HepG2 (cell line): ENCODE measurements around the gene OR2B2. TPM values are rescaled to one million over a fixed set of nuclear protein-coding genes. Genes with fewer than 3 reads are reported as not detected.

Experiments used
- BCL6 ChIP-seq: IDR thresholded peaks from 2 replicates; pipeline ENCODE4 v1.6.1; 2016; ENCODE audit warnings: missing genetic modification reagents, missing compliant biosample characterization
- HES4 ChIP-seq: sonication (generic); formaldehyde crosslinking; IDR thresholded peaks from 2 replicates; pipeline ENCODE4 v1.9.0; 2021; ENCODE audit warnings: mild to moderate bottlenecking, missing genetic modification reagents, borderline replicate concordance
- MAFG ChIP-seq: sonication (generic); formaldehyde crosslinking; IDR thresholded peaks from 2 replicates; pipeline ENCODE4 v1.5.1; 2020; ENCODE audit warnings: mild to moderate bottlenecking, missing genetic modification reagents
- MBNL3 ChIP-seq: fragments of 250-450 bp; sonication (Bioruptor Pico); conservative IDR thresholded peaks from 2 replicates; pipeline ENCODE4 v1.8.0; 2022; ENCODE audit warnings: mild to moderate bottlenecking, inconsistent platforms
- MED13 ChIP-seq: sonication (generic); formaldehyde crosslinking; IDR thresholded peaks from 2 replicates; pipeline ENCODE4 v1.5.0; 2020; ENCODE audit warnings: missing genetic modification reagents
- MLXIP ChIP-seq: sonication (generic); formaldehyde crosslinking; IDR thresholded peaks from 2 replicates; pipeline ENCODE4 v1.9.0; 2021; ENCODE audit warnings: missing genetic modification reagents, borderline replicate concordance
- MTA1 ChIP-seq: sonication (generic); formaldehyde crosslinking; IDR thresholded peaks from 2 replicates; pipeline ENCODE4 v1.4.0; 2020; ENCODE audit warnings: missing genetic modification reagents, mild to moderate bottlenecking, borderline replicate concordance
- NRL ChIP-seq: sonication (generic); formaldehyde crosslinking; IDR thresholded peaks from 2 replicates; pipeline ENCODE4 v1.5.0; 2020; ENCODE audit warnings: missing genetic modification reagents, mild to moderate bottlenecking, moderate library complexity, borderline replicate concordance
- POLR2AphosphoS5 ChIP-seq: IDR thresholded peaks from 2 replicates; pipeline ENCODE4 v1.6.1; 2012; ENCODE audit warnings: low read depth, low read length
- RFX1 ChIP-seq: fragments of 450-650 bp; IDR thresholded peaks from 2 replicates; pipeline ENCODE4 v1.6.1; 2017
- SNAPC4 ChIP-seq: sonication (generic); formaldehyde crosslinking; IDR thresholded peaks from 2 replicates; pipeline ENCODE4 v1.4.0; 2020; ENCODE audit warnings: mild to moderate bottlenecking, missing genetic modification reagents
- SNRNP70 ChIP-seq: fragments of 200-400 bp; formaldehyde crosslinking; IDR thresholded peaks from 2 replicates; pipeline ENCODE4 v1.6.1; 2017; ENCODE audit warnings: mild to moderate bottlenecking, low read depth, low read length, moderate library complexity
- SOX5 ChIP-seq: IDR thresholded peaks from 2 replicates; pipeline ENCODE4 v1.6.1; 2016; ENCODE audit warnings: borderline replicate concordance
- ZFY ChIP-seq: sonication (generic); formaldehyde crosslinking; IDR thresholded peaks from 2 replicates; pipeline ENCODE4 v1.4.0; 2020; ENCODE audit warnings: missing genetic modification reagents
- ZGPAT ChIP-seq: IDR thresholded peaks from 2 replicates; pipeline ENCODE4 v1.6.1; 2016; ENCODE audit warnings: mild to moderate bottlenecking
- ZNF430 ChIP-seq: sonication (generic); formaldehyde crosslinking; IDR thresholded peaks from 2 replicates; pipeline ENCODE4 v1.9.0; 2021; ENCODE audit warnings: mild to moderate bottlenecking, missing genetic modification reagents
- ZNF768 ChIP-seq: sonication (generic); formaldehyde crosslinking; IDR thresholded peaks from 2 replicates; pipeline ENCODE4 v1.4.0; 2020; ENCODE audit warnings: missing genetic modification reagents
- polyA plus RNA-seq, 8 experiments: library from polyadenylated mRNA; depleted of rRNA in 3 of 8; stranded (reverse) in 7 of 8; unstranded in 1 of 8; fragments of >200 nt; fragmentation: Illumina TruSeq in 4 of 8; extraction: Trizol in 4 of 8; gene quantifications; 2 replicates each; pipeline versions ENCODE4 v1.2.1 to v1.2.3, GENCODE V29; 2011 to 2016; ENCODE audit warnings: low read depth in 4 of 8, missing spikeins in 1 of 8, mixed read lengths in 1 of 8; ENCODE audit not compliant: insufficient read depth in 1 of 8
- total RNA-seq, 5 experiments: library from RNA; depleted of rRNA; stranded (reverse); fragments of >200 nt; fragmentation: Illumina TruSeq; extraction: Trizol; gene quantifications; 2 replicates each; pipeline ENCODE4 v1.2.3, GENCODE V29; 2016; ENCODE audit warnings: low read depth in 1 of 5

The OR2B2 gene
- total and polyA plus RNA-seq, 2 of the 13 experiments (the other 11 are each of a cell fraction or from before 2014, with no cell fraction given) = not detected

- TF ChIP-seq MLXIP (CRISPR knock-in tag) (peak; percentile 85; the same call in 1 of the 2 replicates), MAFG (CRISPR knock-in tag) (no peak), ZFY (CRISPR knock-in tag) (peak; percentile 95), SNAPC4 (CRISPR knock-in tag) (peak; percentile 97), BCL6 (CRISPR knock-in tag) (peak; percentile 48; the same call in 1 of the 2 replicates), HES4 (peak; percentile 92), MBNL3 (CRISPR knock-in tag) (no peak), ZNF430 (CRISPR knock-in tag) (peak; percentile 83; the same call in 1 of the 2 replicates), MTA1 (CRISPR knock-in tag) (0 out of 2 replicates have a peak, but pooled peaks have one; percentile 6), ZGPAT (CRISPR knock-in tag) (peak; percentile 90), SOX5 (CRISPR knock-in tag) (peak; percentile 77), NRL (CRISPR knock-in tag) (peak; percentile 84; the same call in 1 of the 2 replicates), MED13 (CRISPR knock-in tag) (peak; percentile 95), SNRNP70 (no peak), ZNF768 (peak; percentile 66), POLR2AphosphoS5 (peak; percentile 90), RFX1 (no peak)
Observed at GRCh38 chr6:27893059-27893835, 18.9 kb downstream of the OR2B2 start (continued).
